Measurements from ENCODE around the gene NR1D2.

GRCh38 chr3:23923786-23924185, 21.3 kb upstream of the NR1D2 start:
- TF ChIP-seq CTCF (IDR thresholded peaks at IDR 0.05) = no peak
- no peak for TF ChIP-seq EZH2 (IDR thresholded peaks at IDR 0.05; ENCODE audit: borderline replicate concordance, insufficient read depth, low read depth, low read length, poor library complexity, severe bottlenecking)
